Muscle layer of duodenum (tissue), 2 donors: Measurements from ENCODE around the gene WNK2.
"Not testable (repeated sequence)": the region's sequence is repeated elsewhere in the genome, so short reads cannot be mapped to it uniquely, and the experiment has no call there.

ENCODE experiments used
- H3K27ac ChIP-seq: one replicate; pipeline ENCODE4 v1.7.0; 2013; ENCODE audit warnings: mild to moderate bottlenecking, low read length
- H3K27me3 ChIP-seq: one replicate; pipeline ENCODE4 v1.7.0; 2013; ENCODE audit warnings: low read depth, mild to moderate bottlenecking, control low read depth, low read length
- H3K36me3 ChIP-seq, 2 donors: one replicate each; pipeline ENCODE4 v1.7.0; 2013; ENCODE audit warnings: low read length in 2 of 2, control low read depth in 1 of 2, mild to moderate bottlenecking in 1 of 2; ENCODE audit not compliant: insufficient read depth in 2 of 2, control insufficient read depth in 1 of 2
- H3K4me1 ChIP-seq, 2 donors: one replicate each; pipeline ENCODE4 v1.7.0; 2013; ENCODE audit warnings: low read length in 2 of 2, mild to moderate bottlenecking in 2 of 2, control low read depth in 1 of 2, moderate library complexity in 1 of 2; ENCODE audit not compliant: insufficient read depth in 2 of 2, control insufficient read depth in 1 of 2
- H3K4me3 ChIP-seq, 2 donors: one replicate each; pipeline ENCODE4 v1.7.0; 2013; ENCODE audit warnings: low read length in 2 of 2, low read depth in 1 of 2, mild to moderate bottlenecking in 1 of 2
- H3K9me3 ChIP-seq, 2 donors: one replicate each; pipeline ENCODE4 v1.7.0; 2013; ENCODE audit warnings: low read length in 2 of 2, control low read depth in 1 of 2, mild to moderate bottlenecking in 1 of 2; ENCODE audit not compliant: control insufficient read depth in 1 of 2
- donor health status: healthy.

Gene WNK2

GRCh38 chr9:93183663-93184431 is at the start of gene WNK2:
TSS of gene WNK2 (plus strand) at chr9:93184139. CDS start at chr9:93184930, 791 bp downstream.
- no peaks in the 10 kb centered on the region for H3K36me3 ChIP-seq
- H3K9me3 ChIP-seq: no peaks in the 10 kb centered on the region
- peak within 1 kb of the TSS; percentile 49 to 74 for H3K4me3 ChIP-seq
- H3K27ac ChIP-seq: no peak within 1 kb of the TSS
- peaks cover 14 to 35% of the 10 kb centered on the region in 2 donors for H3K4me1 ChIP-seq
- H3K27me3 ChIP-seq: peaks cover 4% of the 10 kb centered on the region

DNA sequence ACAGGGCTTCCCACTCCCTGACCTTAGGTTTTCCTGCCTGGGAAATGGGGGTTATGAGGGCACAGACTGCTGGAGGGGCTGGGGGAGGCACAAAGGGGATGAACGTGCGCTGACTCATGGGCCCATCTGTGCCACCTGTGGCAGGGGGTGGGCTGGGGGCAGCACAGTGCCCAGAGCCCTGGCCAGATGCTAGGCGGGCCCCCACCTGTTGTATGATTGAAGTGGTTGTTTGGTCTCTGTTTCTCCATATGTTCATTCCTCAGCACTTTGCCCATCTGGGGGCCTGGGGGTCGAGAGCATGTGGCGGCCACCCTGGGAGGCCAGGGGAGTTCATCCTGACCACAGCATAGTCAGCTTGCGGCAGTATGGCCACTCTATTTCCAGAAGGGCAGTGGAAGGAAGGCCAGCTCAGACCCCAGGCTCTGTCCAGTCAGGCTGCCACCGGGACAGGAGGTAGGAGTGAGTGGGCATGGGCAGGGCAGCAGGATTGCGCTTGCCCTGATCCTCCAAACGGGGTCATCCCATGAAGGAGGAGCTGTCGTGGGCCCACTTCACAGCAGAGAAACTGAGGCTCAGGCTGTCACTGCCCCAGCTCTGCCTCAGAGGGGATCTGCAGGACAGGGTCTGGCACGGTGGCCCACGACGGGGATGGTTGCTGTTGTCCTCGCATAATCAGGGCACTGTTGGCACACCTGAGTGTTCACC is 49.0 kb upstream of the WNK2 start:
- Histone ChIP-seq H3K4me1 (peaks cover 13 to 51% of the 10 kb centered on the region in 2 donors), H3K36me3 (no peaks in the 10 kb centered on the region), H3K4me3 (peak overlapping the region; percentile 69 to 82), H3K9me3 (peaks cover 0 to 3% of the 10 kb centered on the region in 2 donors), H3K27me3 (no peaks in the 10 kb centered on the region), H3K27ac (peak overlapping the region; percentile 63)

DNA sequence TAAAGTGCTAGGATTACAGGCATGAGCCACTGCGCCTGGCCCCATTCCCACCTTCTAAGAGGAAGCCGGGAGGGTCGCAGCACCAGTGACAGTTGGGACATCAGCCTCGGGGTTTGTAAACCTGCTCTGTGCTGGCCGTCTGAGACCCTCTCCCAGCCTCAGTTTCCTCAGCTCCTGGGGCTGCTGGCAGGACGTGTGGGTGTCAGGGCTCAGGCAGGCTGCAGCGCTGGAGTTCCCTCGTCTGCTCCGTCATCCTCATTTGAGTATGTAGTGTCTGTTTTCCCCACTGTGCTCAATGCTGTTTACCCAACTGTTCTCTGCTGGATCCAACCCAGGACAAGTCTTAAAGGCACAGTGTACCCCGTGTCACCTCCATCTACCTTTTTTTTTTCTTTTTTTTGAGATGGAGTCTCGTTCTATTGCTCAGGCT is 47.9 kb upstream of the WNK2 start:
- peaks cover 13 to 40% of the 10 kb centered on the region in 2 donors for H3K4me1 ChIP-seq
- no peak overlapping the region for H3K27ac ChIP-seq
- H3K4me3 ChIP-seq: no peak overlapping the region
- no peaks in the 10 kb centered on the region for H3K36me3 ChIP-seq
- H3K27me3 ChIP-seq: no peaks in the 10 kb centered on the region
- H3K9me3 ChIP-seq: peaks cover 0 to 3% of the 10 kb centered on the region in 2 donors

DNA sequence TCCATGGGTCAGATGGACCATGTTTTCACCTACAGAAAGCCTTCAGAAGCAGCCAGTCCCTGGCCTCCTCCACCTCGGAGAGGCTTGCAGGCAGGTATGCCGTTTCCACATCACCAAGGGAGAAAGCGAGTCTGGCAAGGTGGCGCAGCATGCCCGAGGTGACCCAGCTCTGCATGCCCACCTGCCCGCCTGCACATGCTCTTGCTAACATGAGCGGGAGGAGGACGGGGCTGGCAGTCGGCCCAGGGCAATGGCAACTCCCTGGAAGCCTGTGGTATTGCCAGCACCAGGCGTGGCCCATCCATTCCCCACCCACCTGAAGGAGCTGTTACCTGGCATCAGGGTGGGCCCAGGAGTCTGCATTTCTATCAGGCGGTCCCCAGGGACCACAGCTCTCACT is 46.6 kb upstream of the WNK2 start:
- Histone ChIP-seq H3K36me3 (no peaks in the 10 kb centered on the region), H3K27me3 (no peaks in the 10 kb centered on the region), H3K4me1 (peaks cover 9 to 26% of the 10 kb centered on the region in 2 donors), H3K9me3 (peaks cover 0 to 3% of the 10 kb centered on the region in 2 donors), H3K27ac (no peak overlapping the region), H3K4me3 (no peak overlapping the region)

DNA sequence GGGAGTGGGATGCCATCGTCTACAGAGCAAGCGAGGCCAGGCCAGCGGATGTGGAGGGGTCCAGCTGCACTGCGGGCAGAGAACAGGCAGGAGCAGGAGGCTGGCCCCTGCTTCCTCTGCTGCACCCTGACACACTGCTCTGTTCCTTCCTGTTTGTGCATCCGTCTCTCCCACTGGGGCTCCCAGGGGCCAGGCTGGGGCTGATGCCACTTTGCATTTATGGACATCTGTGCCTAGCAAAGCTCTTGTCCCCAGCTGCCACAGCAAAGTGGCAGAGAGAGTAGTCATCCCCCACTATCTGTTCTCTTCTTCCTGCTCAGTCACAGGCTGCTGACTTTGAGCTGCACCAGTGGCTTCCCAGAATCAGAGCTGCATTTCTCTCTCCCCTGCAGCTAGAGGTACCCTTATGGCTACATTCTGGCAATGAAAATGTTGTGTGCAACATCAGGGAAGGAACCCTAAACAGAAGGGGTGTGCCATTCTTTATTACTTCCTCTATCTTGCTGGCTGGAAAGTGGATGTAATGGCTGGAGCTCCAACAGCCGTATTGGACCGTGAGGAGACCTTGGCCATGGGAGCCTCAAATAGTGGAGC is 45.7 kb upstream of the WNK2 start:
- Histone ChIP-seq H3K36me3 (no peaks in the 10 kb centered on the region), H3K4me1 (peaks cover 9 to 17% of the 10 kb centered on the region in 2 donors), H3K27ac (no peak overlapping the region)

GRCh38 chr9:93139365-93140182 is 44.4 kb upstream of the WNK2 start:
- no peaks in the 10 kb centered on the region for H3K27me3 ChIP-seq
- peaks cover 8 to 19% of the 10 kb centered on the region in 2 donors for H3K4me1 ChIP-seq
- no peaks in the 10 kb centered on the region for H3K36me3 ChIP-seq
- H3K27ac ChIP-seq: no peak overlapping the region
- no peak overlapping the region for H3K4me3 ChIP-seq
- peaks cover 0 to 3% of the 10 kb centered on the region in 2 donors for H3K9me3 ChIP-seq

More for the DNA sequence above, 45.7 kb upstream of the WNK2 start:
- Histone ChIP-seq H3K4me3 (no peak overlapping the region), H3K9me3 (peaks cover 0 to 3% of the 10 kb centered on the region in 2 donors), H3K27me3 (no peaks in the 10 kb centered on the region)

GRCh38 chr9:93141771-93142483 is 42.0 kb upstream of the WNK2 start:
- H3K9me3 ChIP-seq: peaks cover 0 to 3% of the 10 kb centered on the region in 2 donors
- no peaks in the 10 kb centered on the region for H3K36me3 ChIP-seq
- H3K27ac ChIP-seq: no peak overlapping the region
- peaks cover 0 to 5% of the 10 kb centered on the region in 2 donors for H3K4me1 ChIP-seq
- H3K4me3 ChIP-seq: no peak overlapping the region
- H3K27me3 ChIP-seq: no peaks in the 10 kb centered on the region

GRCh38 chr9:93143830-93144530 is 40.0 kb upstream of the WNK2 start:
- H3K4me3 ChIP-seq: no peak overlapping the region
- peaks cover 0 to 5% of the 10 kb centered on the region in 2 donors for H3K4me1 ChIP-seq
- H3K36me3 ChIP-seq: no peaks in the 10 kb centered on the region
- no peak overlapping the region for H3K27ac ChIP-seq
- H3K9me3 ChIP-seq: no peaks in the 10 kb centered on the region
- no peaks in the 10 kb centered on the region for H3K27me3 ChIP-seq

DNA sequence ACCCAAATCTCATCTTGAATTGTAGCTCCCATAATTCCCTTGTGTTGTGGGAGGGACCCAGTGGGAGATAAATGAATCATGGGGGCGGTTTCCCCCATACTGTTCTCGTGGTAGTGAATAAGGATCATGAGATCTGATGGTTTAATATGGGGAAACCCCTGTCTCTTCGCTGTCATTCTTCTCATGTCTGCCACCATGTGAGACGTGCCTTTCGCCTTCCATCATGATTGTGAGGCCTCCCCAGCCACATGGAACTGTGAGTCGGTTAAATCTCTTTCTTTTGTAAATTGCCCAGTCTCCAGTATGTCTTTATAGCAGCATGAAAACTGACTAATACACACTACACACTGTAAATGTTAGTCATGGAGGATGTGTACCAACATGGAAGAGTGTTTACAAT is 37.2 kb upstream of the WNK2 start:
- H3K36me3 ChIP-seq, H3K9me3 ChIP-seq, H3K4me3 ChIP-seq, H3K4me1 ChIP-seq, H3K27ac ChIP-seq, H3K27me3 ChIP-seq: not testable (repeated sequence)

DNA sequence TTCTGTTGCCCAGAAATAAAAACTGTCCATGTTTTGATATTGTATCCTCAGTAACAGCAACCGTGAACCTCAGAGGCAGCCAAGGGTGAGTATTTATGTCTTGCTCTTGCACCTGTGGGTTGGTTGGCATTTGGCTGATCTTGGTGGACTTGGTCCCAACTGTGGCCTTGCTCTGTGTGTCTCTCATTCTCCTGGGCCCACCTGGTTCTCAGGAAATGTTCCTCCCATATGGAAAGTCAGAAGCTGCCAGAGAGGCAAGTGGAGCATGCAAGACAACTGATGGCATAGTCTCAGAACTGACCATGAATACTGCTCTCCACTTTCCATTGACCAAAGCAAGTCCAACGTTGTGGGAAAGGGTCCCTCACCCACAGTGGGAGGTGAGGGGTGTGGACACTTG is 36.3 kb upstream of the WNK2 start:
- H3K4me3 ChIP-seq: no peak overlapping the region
- H3K36me3 ChIP-seq: no peaks in the 10 kb centered on the region
- peaks cover 0 to 5% of the 10 kb centered on the region in 2 donors for H3K4me1 ChIP-seq
- no peak overlapping the region for H3K27ac ChIP-seq
- no peaks in the 10 kb centered on the region for H3K27me3 ChIP-seq
- no peaks in the 10 kb centered on the region for H3K9me3 ChIP-seq
